Tibial nerve (tissue), 4 donors: Measurements from ENCODE around the gene GTF2A1.

Experiments used
- CTCF ChIP-seq, 5 experiments: fragments of 200-600 bp in 3 of 5; fragments of 450-650 bp in 2 of 5; sonication (generic) in 3 of 5; IDR thresholded peaks; one replicate each; pipeline ENCODE4 v1.5.1; 2016 to 2019; ENCODE audit warnings: antibody characterized with exemption in 5 of 5, mild to moderate bottlenecking in 3 of 5, moderate library complexity in 2 of 5
- EP300 ChIP-seq, 2 donors: sonication (generic); formaldehyde crosslinking; IDR thresholded peaks; one replicate each; pipeline ENCODE4 v1.6.1; 2017; ENCODE audit warnings: antibody characterized with exemption in 2 of 2, mild to moderate bottlenecking in 1 of 2

GRCh38 chr14:81252278-81252677 is 31.5 kb upstream of the GTF2A1 start:
- TF ChIP-seq CTCF (IDR thresholded peaks at IDR 0.05): no peak
- TF ChIP-seq EP300 (IDR thresholded peaks at IDR 0.05): no peak
